ENCODE results near the gene GALNT2. TPM values are rescaled to one million over a fixed set of nuclear protein-coding genes. Genes with fewer than 3 reads are reported as not detected.

GALNT2 gene
- polyA plus RNA-seq, 3 donors, result 19.6 to 25.6 (median 23.4) TPM

- Histone ChIP-seq H3K9me3 (replicated peaks in 1 of 2; ENCODE audit: control insufficient read depth in 1 of 2, insufficient read depth in 1 of 2, low read length in 2 of 2) (no peaks in the 10 kb centered on the region), H3K4me1 (ENCODE audit: control insufficient read depth in 1 of 2, insufficient read depth in 2 of 2, low read length in 2 of 2) (peaks cover 3% of the 10 kb centered on the region in 2 donors), H3K9ac (ENCODE audit: insufficient read depth, low read length, poor library complexity, severe bottlenecking) (no peak overlapping the region), H3K79me2 (ENCODE audit: insufficient read depth, low read length) (peaks cover 99% of the 10 kb centered on the region), H3K27me3 (ENCODE audit: control insufficient read depth in 2 of 2, insufficient read depth in 2 of 2, low read length in 2 of 2) (no peaks in the 10 kb centered on the region), H3K4me2 (replicated peaks; ENCODE audit: extremely low read depth, low read length, poor library complexity, severe bottlenecking) (no peak overlapping the region), H2AFZ (ENCODE audit: insufficient read depth, low read depth, low read length, poor library complexity, severe bottlenecking) (no peak overlapping the region), H3K36me3 (replicated peaks in 1 of 2; ENCODE audit: control insufficient read depth in 1 of 2, insufficient read depth in 2 of 2, low read length in 2 of 2) (peaks cover 12 to 56% of the 10 kb centered on the region in 2 donors), H3K4me3 (replicated peaks in 1 of 3; ENCODE audit: low read depth in 2 of 3, low read length in 3 of 3) (no peak overlapping the region), H4K20me1 (ENCODE audit: insufficient read depth, low read length) (peaks cover 89% of the 10 kb centered on the region), H3K27ac (ENCODE audit: low read depth in 1 of 2, low read length in 2 of 2) (no peak overlapping the region)
- WGBS (ENCODE audit: insufficient coverage), result 95% methylated on average over 4 of the region's 6 CpGs
- intact Hi-C loops (cut with micrococcal nuclease), result no loop called here
- no peak overlapping the region for H3K27ac Mint-ChIP-seq
- no peak for DNase-seq
- no peaks in the 10 kb centered on the region for H3K9me3 Mint-ChIP-seq
- H3K4me1 Mint-ChIP-seq, result peaks cover 12% of the 10 kb centered on the region
- H3K36me3 Mint-ChIP-seq, result peaks cover 34 to 45% of the 10 kb centered on the region in 2 donors
- TF ChIP-seq CTCF (IDR thresholded peaks at IDR 0.05), result no peak
- no peak overlapping the region for H3K4me3 Mint-ChIP-seq
- H3K27me3 Mint-ChIP-seq (ENCODE audit: low read depth in 3 of 3), result no peaks in the 10 kb centered on the region
Observed at GRCh38 chr1:230117694-230118093, 50.7 kb downstream of the GALNT2 start.

- DNase-seq, result no peak
- Histone ChIP-seq H3K4me3 (replicated peaks in 1 of 3; ENCODE audit: low read depth in 2 of 3, low read length in 3 of 3) (no peak overlapping the region), H3K36me3 (replicated peaks in 1 of 2; ENCODE audit: control insufficient read depth in 1 of 2, insufficient read depth in 2 of 2, low read length in 2 of 2) (peaks cover 6 to 39% of the 10 kb centered on the region in 2 donors), H4K20me1 (ENCODE audit: insufficient read depth, low read length) (peaks cover 88% of the 10 kb centered on the region), H3K4me1 (ENCODE audit: control insufficient read depth in 1 of 2, insufficient read depth in 2 of 2, low read length in 2 of 2) (peaks cover 7 to 11% of the 10 kb centered on the region in 2 donors), H3K4me2 (replicated peaks; ENCODE audit: extremely low read depth, low read length, poor library complexity, severe bottlenecking) (no peak overlapping the region), H3K27ac (ENCODE audit: low read depth in 1 of 2, low read length in 2 of 2) (no peak overlapping the region), H2AFZ (ENCODE audit: insufficient read depth, low read depth, low read length, poor library complexity, severe bottlenecking) (no peak overlapping the region), H3K27me3 (ENCODE audit: control insufficient read depth in 2 of 2, insufficient read depth in 2 of 2, low read length in 2 of 2) (no peaks in the 10 kb centered on the region), H3K9ac (ENCODE audit: insufficient read depth, low read length, poor library complexity, severe bottlenecking) (no peak overlapping the region), H3K9me3 (replicated peaks in 1 of 2; ENCODE audit: control insufficient read depth in 1 of 2, insufficient read depth in 1 of 2, low read length in 2 of 2) (no peaks in the 10 kb centered on the region), H3K79me2 (ENCODE audit: insufficient read depth, low read length) (peaks cover 99% of the 10 kb centered on the region)
- TF ChIP-seq CTCF (IDR thresholded peaks at IDR 0.05), result no peak
- H3K27me3 Mint-ChIP-seq (ENCODE audit: low read depth in 3 of 3), result no peaks in the 10 kb centered on the region
- no peaks in the 10 kb centered on the region for H3K9me3 Mint-ChIP-seq
- H3K4me1 Mint-ChIP-seq, result peaks cover 18% of the 10 kb centered on the region
- 91% methylated on average over 4 of the region's 6 CpGs for WGBS (ENCODE audit: insufficient coverage)
- H3K36me3 Mint-ChIP-seq, result peaks cover 24 to 31% of the 10 kb centered on the region in 2 donors
- no peak overlapping the region for H3K4me3 Mint-ChIP-seq
- H3K27ac Mint-ChIP-seq, result peak overlapping the region in 2 of 7 donors; percentile 13 to 21
- intact Hi-C loops (cut with micrococcal nuclease), result no loop called here
Observed at GRCh38 chr1:230119340-230119739, 52.3 kb downstream of the GALNT2 start.

Measured in CD14-positive monocyte (primary cell).